GM12865 (cell line): ENCODE measurements around the gene MKI67.
A peak's percentile ranks its signal among the peaks of the same experiment; 100 is the strongest.

ENCODE experiments used
- DNase-seq: peaks from one replicate; pipeline ENCODE4 v3.0.0; 2010; ENCODE audit warnings: low read depth
- H3K4me3 ChIP-seq: 2 replicates; pipeline ENCODE4 v1.5.1; 2011; ENCODE audit warnings: mild to moderate bottlenecking, low read depth, low read length, control low read depth
- TF ChIP-seq, protein P1 (sequence below): IDR thresholded peaks from 2 replicates; pipeline ENCODE4 v1.5.1; 2011; ENCODE audit warnings: low read length, control low read depth, low read depth, inconsistent platforms; ENCODE audit not compliant: insufficient read depth; ENCODE audit errors: missing control alignments

Gene MKI67

DNA sequence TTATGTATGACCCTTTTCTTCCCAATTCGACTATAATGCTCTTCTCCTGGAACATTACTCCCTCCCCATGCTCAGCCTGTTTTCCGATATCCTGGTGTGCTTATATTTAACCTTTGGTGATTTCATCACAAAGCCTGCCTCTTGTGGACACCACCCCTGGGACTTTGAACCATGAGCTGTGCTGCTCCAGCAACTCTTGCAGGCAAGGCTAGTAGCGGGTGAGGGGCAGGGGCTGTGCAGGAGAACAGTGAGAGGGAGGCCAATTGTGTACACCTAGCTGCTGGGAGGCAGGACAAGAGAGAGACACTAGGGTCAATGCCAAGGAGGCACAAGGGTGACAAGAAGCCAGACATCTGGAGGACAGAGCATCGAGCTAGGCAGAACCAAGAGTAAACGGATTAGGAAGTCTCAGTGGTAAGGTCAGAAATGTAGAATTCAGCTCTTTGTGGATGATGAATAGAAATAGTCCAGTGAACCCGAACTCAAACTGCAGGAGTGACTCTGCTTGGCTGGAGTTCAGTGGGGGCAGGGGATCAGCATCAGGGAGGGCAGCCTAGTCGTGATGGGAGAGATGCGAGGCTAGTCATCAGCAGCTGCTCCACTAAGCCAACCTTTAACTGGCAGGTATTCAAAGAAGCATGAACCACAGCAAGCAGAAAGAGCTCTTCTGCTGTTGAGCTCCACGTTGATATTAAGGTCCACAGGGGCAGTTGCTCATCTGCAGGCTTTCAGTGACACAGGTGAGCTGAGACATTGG is 31.0 kb upstream of the MKI67 start:
- DNase-seq, result no peak
- H3K4me3 ChIP-seq, result no peak overlapping the region
- TF ChIP-seq, protein P1, sequence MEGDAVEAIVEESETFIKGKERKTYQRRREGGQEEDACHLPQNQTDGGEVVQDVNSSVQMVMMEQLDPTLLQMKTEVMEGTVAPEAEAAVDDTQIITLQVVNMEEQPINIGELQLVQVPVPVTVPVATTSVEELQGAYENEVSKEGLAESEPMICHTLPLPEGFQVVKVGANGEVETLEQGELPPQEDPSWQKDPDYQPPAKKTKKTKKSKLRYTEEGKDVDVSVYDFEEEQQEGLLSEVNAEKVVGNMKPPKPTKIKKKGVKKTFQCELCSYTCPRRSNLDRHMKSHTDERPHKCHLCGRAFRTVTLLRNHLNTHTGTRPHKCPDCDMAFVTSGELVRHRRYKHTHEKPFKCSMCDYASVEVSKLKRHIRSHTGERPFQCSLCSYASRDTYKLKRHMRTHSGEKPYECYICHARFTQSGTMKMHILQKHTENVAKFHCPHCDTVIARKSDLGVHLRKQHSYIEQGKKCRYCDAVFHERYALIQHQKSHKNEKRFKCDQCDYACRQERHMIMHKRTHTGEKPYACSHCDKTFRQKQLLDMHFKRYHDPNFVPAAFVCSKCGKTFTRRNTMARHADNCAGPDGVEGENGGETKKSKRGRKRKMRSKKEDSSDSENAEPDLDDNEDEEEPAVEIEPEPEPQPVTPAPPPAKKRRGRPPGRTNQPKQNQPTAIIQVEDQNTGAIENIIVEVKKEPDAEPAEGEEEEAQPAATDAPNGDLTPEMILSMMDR, result no peak

DNA sequence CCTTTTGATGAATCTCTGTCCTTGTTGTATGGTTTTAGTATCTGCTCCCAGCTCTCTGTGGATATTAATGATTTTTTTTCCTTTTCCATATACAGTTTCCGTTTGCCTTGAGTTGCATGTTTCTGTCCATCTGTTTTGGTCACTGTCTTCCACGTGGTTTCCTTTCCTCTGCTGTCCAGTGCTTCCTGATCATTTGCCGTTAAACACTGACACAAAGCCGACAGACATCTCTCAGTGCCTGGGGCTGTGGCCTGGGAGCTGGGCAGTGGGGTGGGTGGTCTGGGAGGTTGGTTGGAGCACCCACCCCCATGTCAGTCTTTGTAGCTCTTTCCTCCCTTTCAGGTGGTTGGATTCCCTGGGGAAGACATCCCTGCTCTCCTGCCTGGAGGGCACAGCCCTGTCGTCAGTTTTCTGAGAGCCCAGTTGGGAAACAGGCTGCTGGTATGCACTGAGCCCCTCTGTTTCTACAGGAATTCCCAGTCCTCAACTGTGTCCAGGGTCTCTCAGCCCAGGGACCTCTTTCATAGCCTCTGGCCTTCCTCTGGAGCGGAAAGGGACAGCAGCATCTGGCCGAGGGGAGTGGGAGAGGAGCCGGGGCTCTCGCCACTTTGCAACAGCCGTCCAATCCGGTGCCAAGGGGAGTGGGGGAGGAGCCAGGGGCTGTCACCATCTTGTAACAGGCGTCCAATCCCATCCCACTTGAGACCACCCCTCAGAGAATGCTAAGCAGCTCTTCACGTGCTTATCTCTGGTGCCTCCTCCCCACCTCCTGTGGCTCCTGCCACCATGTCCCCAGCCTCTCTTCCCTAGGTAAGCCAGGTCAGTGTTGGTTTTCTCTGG is 26.7 kb upstream of the MKI67 start:
- H3K4me3 ChIP-seq, result no peak overlapping the region
- TF ChIP-seq, protein P1, result no peak
- no peak for DNase-seq

DNA sequence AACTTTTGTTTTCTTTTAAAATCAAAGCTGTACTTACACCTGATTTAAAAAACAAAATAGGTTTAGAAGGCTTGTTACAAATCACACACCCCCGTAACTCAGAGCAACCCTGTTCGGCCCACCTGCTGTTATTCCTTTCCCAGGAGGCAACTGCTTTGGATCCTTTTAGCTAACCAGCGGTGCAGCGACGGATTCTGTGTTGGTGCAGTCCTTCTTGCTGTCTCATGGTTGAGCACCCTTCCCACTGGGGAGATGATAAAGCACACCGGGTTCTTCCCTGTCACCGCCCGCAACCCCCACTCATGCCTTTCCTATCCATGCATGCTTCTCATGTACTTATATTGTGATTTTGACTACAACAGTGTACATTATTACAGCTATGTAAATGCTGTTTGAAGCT is 24.8 kb upstream of the MKI67 start:
- no peak for DNase-seq
- TF ChIP-seq, protein P1, result no peak
- no peak overlapping the region for H3K4me3 ChIP-seq

DNA sequence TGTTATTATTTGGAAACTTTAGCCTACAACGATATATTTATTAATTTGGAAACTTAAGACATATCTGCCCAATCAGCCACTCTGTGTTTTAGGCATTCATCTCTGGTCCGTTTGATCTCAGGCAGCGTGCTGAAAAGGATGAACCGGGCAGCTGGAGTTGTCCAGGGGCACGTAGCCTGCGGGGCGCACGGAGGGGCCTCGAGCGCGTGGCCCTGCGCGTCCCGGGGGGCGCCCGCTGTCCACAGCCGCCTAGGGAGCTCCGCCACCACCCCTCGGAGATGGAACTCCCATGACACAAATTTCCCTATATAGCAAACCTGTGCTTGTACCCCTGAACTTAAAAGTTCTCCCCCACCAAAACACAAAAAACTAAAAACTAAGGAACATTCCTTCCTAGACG is 24.3 kb upstream of the MKI67 start:
- TF ChIP-seq, protein P1, result no peak
- DNase-seq, result no peak
- peak overlapping the region; percentile 66 for H3K4me3 ChIP-seq

DNA sequence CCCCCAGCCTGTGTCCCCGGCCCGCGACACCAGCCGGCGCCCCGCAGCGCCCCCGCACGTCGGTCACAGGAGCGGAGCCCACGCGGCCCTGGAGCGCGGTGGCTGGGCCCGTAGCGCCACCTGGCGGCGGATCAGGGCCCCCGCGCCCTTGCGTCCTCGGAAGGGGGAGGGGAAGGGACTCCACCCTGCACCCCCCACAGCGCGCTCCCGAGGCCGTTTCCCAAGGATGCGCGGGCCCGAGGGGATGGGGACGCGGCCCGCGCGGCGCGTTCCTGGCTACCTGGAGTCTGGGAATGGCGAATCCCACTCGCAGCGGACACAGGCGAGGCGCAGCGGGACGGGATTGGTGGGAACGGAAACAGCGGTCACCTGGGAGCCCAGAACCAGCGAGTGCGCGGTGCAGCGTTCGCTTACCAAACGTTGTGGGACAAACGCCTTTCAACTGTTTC is 23.8 kb upstream of the MKI67 start:
- H3K4me3 ChIP-seq, result peak overlapping the region; percentile 66
- TF ChIP-seq, protein P1, result peak; percentile 91
- peak; percentile 75 for DNase-seq

DNA sequence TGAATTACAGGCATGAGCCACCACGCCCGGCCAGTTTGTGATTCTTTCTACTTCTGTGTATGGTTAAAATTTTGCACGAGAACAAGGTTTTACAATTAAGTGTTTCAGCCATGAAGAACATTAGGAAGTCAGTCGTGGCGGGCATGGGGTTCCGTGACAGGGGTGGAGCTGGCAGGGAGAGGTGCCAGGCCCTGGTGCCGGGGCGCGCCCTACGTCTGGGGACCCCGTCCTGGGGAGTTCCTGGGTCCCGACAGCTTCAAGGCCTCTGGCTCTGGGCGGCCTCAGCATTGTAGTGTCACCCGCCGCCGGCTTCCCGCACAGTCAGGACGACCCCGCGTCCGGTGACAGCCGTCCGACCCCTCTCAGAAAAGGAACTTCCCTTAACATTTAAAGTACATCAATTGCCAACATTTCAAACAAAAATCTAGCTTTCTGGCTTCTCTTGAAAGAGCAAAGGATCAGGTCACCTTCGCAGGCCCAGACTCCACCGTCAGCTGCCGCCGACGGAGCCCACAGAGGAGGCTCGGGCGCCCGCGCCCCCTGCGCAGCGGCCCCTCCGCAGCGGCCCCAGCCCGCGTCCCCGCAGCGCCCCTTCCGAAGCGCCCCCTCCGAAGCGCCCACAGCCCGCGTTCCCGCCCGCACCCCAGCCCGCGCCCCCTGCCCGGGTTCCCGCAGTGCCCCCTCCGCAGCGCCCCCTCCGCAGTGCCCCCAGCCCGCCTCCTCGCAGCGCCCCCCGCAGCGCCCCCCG is 23.2 kb upstream of the MKI67 start:
- DNase-seq, result no peak
- TF ChIP-seq, protein P1, result no peak
- H3K4me3 ChIP-seq, result no peak overlapping the region
